Astrocyte (in vitro differentiated cells and primary cell): Measurements from ENCODE around the gene ADAM33.

Source experiments
- EZH2 ChIP-seq: IDR thresholded peaks from 2 replicates; pipeline ENCODE4 v1.6.1; 2012; ENCODE audit warnings: mild to moderate bottlenecking, low read length, inconsistent platforms; ENCODE audit not compliant: insufficient read depth
- TF ChIP-seq, protein P1 (sequence below): IDR thresholded peaks from 2 replicates; pipeline ENCODE4 v1.5.1; 2011; ENCODE audit warnings: low read depth, mild to moderate bottlenecking, inconsistent platforms, low read length, moderate library complexity; ENCODE audit not compliant: insufficient read depth

DNA sequence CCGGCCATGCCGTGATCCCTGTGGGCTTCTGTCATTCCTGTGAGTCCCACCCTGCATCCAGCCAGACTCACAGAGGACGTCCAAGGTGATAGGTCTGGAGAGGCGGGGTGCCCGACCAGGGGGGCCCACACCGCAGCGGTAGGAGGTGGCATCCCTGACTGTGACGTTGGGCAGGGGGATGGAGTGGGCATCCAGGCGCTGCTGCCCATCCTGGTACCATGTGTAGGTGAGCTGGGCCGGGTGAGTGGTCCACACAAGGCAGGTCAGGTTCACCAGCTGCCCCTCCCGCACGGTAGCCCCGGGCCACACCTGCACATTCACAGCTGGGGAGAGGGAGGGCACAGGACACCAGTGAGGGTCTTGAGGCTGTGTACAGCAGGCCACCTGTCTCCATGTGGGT is 11.6 kb upstream of the ADAM33 start:
- no peak for TF ChIP-seq EZH2
- TF ChIP-seq, protein P1, sequence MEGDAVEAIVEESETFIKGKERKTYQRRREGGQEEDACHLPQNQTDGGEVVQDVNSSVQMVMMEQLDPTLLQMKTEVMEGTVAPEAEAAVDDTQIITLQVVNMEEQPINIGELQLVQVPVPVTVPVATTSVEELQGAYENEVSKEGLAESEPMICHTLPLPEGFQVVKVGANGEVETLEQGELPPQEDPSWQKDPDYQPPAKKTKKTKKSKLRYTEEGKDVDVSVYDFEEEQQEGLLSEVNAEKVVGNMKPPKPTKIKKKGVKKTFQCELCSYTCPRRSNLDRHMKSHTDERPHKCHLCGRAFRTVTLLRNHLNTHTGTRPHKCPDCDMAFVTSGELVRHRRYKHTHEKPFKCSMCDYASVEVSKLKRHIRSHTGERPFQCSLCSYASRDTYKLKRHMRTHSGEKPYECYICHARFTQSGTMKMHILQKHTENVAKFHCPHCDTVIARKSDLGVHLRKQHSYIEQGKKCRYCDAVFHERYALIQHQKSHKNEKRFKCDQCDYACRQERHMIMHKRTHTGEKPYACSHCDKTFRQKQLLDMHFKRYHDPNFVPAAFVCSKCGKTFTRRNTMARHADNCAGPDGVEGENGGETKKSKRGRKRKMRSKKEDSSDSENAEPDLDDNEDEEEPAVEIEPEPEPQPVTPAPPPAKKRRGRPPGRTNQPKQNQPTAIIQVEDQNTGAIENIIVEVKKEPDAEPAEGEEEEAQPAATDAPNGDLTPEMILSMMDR: no peak
